ENCODE measurements around the gene BTN3A1.

DNA sequence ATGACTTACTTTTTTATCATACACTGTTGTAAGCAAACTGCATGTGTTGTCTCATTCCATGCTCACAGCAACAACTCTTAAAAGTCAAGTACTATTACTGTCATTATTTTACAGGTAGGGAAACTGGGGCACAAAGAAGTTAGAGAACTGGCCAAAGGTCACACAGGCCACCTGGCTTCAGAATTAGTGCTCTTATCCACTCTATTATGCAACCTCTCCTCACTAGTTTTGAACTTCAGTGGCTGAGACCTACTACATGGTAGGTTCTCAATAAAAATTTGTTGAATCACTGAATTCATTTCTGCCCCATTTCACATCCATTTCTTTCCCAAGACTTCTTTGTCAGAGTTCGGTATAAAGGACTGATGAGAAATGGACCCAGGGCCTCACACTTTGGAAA lies 35.9 kb downstream of the BTN3A1 start:
- TF ChIP-seq, protein P1, sequence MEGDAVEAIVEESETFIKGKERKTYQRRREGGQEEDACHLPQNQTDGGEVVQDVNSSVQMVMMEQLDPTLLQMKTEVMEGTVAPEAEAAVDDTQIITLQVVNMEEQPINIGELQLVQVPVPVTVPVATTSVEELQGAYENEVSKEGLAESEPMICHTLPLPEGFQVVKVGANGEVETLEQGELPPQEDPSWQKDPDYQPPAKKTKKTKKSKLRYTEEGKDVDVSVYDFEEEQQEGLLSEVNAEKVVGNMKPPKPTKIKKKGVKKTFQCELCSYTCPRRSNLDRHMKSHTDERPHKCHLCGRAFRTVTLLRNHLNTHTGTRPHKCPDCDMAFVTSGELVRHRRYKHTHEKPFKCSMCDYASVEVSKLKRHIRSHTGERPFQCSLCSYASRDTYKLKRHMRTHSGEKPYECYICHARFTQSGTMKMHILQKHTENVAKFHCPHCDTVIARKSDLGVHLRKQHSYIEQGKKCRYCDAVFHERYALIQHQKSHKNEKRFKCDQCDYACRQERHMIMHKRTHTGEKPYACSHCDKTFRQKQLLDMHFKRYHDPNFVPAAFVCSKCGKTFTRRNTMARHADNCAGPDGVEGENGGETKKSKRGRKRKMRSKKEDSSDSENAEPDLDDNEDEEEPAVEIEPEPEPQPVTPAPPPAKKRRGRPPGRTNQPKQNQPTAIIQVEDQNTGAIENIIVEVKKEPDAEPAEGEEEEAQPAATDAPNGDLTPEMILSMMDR (conservative IDR thresholded peaks at IDR 0.05; ENCODE audit: low read length) = no peak
- no peak for TF ChIP-seq EZH2phosphoT487 (IDR thresholded peaks at IDR 0.05; ENCODE audit: borderline replicate concordance, low read depth, low read length)

Data from OCI-LY7 (cell line).